Measurements from ENCODE around the gene CAPN5. TPM values are rescaled to one million over a fixed set of nuclear protein-coding genes. Genes with fewer than 3 reads are reported as not detected.
A peak's percentile ranks its signal among the peaks of the same experiment; 100 is the strongest.

CAPN5 gene
- total and polyA plus RNA-seq, 5 experiments from 2014 or later = 6.2 to 13.1 (median 9.5) TPM

GRCh38 chr11:77149716-77150392 lies 83.1 kb downstream of the CAPN5 start:
- Mint-ChIP-seq H3K4me1 (peaks cover 32 to 51% (median 48%) of the 10 kb centered on the region in 4 donors), H3K9me3 (no peaks in the 10 kb centered on the region), H3K27me3 (peaks cover 0 to 5% (median 0%) of the 10 kb centered on the region in 5 donors), H3K36me3 (no peaks in the 10 kb centered on the region), H3K4me3 (peak overlapping the region in 1 of 10 donors; percentile 9), H3K27ac (peak overlapping the region in 4 of 10 donors; percentile 1 to 62 (median 20))
- DNase-seq (peak in 1 of 10 donors; percentile 55), ATAC-seq (no peak)
- POLR2A ChIA-PET = no interaction called here

DNA sequence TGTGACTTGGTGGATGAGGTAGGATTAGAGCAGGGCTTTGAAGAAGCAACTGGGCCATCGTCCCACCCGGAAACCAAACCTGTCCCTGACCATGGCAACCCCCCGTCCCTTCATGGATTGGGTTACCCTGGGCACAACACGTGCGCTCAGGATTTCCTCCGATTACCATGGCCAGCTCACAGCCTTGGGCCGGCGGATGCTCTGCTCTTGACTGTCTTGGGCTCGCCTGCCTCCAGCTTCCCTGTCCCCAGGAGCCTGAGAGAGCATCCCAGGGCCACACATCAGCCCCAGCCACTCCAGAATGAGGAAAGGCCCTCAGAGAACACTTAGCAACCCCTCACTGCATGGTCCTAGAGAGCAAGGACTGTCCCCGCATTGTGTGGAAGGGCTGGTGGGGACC lies 84.1 kb downstream of the CAPN5 start:
- POLR2A ChIA-PET = no interaction called here
- H3K4me1 Mint-ChIP-seq = peaks cover 34 to 55% (median 51%) of the 10 kb centered on the region in 4 donors

DNA sequence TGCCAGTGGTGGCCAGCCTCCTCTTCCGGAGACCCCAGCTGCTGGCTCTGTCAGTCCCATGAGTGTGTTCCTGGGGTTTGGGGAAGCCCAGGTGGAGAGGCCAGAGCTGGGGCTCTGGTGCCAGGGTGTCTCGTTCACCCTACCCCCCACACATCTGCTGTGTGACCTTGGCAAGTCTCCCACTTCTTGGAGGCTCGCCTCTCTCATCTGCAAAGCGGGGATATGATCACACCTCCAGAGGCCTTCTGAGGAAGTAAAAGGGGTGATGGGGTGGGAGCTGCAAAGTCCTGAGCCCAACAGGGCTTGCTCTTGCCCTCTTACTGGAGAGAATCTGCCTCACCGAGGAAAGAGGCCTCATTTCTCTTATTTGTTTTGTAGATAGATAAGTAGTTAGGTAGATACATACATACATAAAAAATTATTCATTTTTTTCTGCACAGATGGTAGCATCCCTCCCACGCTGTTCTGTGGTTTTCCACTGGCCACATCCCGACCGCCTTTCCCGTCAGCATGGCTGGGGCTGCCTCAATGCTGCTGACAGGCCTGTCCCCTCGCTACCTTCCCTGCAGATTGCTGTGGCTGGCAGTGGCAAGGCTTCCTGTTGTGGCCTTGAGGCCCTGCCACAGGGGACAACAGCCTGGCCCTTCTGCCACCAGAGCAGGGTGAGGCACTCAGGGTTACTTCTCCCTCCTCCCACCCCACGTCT lies 85.2 kb downstream of the CAPN5 start:
- ATAC-seq (peak; percentile 38 to 75), DNase-seq (peak in 8 of 10 donors; percentile 11 to 75 (median 56))
- Mint-ChIP-seq H3K36me3 (no peaks in the 10 kb centered on the region), H3K9me3 (no peaks in the 10 kb centered on the region), H3K4me1 (peaks cover 30 to 55% (median 50%) of the 10 kb centered on the region in 4 donors), H3K4me3 (peak overlapping the region; percentile 18 to 77 (median 60)), H3K27me3 (peaks cover 0 to 5% (median 0%) of the 10 kb centered on the region in 5 donors), H3K27ac (peak overlapping the region in 9 of 10 donors; percentile 45 to 87 (median 76))
- POLR2A ChIA-PET = no interaction called here

More for the DNA sequence above, 84.1 kb downstream of the CAPN5 start:
- DNase-seq = no peak
- peaks cover 0 to 5% (median 0%) of the 10 kb centered on the region in 5 donors for H3K27me3 Mint-ChIP-seq
- no peaks in the 10 kb centered on the region for H3K9me3 Mint-ChIP-seq
- H3K27ac Mint-ChIP-seq = peak overlapping the region in 3 of 10 donors; percentile 56 to 85 (median 81)
- ATAC-seq = no peak
- no peaks in the 10 kb centered on the region for H3K36me3 Mint-ChIP-seq
- H3K4me3 Mint-ChIP-seq = peak overlapping the region in 2 of 10 donors; percentile 1 to 44

- peaks cover 0 to 5% (median 0%) of the 10 kb centered on the region in 5 donors for H3K27me3 Mint-ChIP-seq
- DNase-seq = no peak
- H3K4me3 Mint-ChIP-seq = peak overlapping the region in 7 of 10 donors; percentile 18 to 77 (median 63)
- H3K27ac Mint-ChIP-seq = peak overlapping the region in 9 of 10 donors; percentile 39 to 85 (median 63)
- H3K36me3 Mint-ChIP-seq = no peaks in the 10 kb centered on the region
- POLR2A ChIA-PET = no interaction called here
- ATAC-seq = no peak
- no peaks in the 10 kb centered on the region for H3K9me3 Mint-ChIP-seq
- peaks cover 25 to 48% (median 42%) of the 10 kb centered on the region in 4 donors for H3K4me1 Mint-ChIP-seq
Observed at GRCh38 chr11:77152846-77153245, 86.1 kb downstream of the CAPN5 start.

- H3K27me3 Mint-ChIP-seq = peaks cover 0 to 5% (median 0%) of the 10 kb centered on the region in 5 donors
- peak overlapping the region in 8 of 10 donors; percentile 7 to 72 (median 34) for H3K4me3 Mint-ChIP-seq
- peaks cover 21 to 42% (median 36%) of the 10 kb centered on the region in 4 donors for H3K4me1 Mint-ChIP-seq
- no peaks in the 10 kb centered on the region for H3K36me3 Mint-ChIP-seq
- POLR2A ChIA-PET = no interaction called here
- DNase-seq = no peak
- H3K27ac Mint-ChIP-seq = peak overlapping the region in 4 of 10 donors; percentile 39 to 85 (median 74)
- H3K9me3 Mint-ChIP-seq = no peaks in the 10 kb centered on the region
- ATAC-seq = no peak
Observed at GRCh38 chr11:77153276-77154185, 86.8 kb downstream of the CAPN5 start.

DNA sequence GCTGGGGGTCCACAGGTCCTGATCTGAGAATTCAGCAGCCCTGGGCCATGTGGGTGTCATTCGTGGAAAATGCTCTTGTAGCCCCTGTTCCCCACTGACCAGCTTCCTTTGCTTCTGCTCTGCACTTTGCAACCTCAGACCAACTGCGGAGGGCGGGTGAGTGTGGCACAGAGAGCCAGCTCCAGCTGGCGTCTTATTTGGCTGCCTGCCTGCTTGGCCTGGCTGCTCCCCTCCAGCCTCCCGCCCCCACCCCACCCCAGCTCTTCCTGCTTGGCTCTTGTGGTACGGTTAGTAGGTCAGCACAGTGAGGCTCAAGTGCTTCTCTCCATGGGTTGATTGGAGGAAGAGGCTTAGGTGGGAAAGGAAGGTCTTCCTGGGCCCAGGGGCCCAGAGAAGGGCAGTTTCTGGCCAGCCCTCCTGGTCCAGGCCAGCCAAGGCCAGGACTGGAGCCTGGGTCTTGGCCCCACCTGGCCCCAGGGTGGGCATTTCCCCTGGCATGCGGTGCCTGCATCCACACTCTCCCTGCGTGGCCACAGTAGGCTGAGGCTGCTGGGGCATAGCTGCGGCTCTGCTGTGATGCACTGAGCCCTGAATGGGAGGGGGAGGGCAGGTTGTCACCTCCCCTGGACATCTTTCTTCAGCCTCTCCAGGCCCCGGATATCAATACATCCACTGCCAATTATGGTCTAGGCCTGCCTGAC lies 87.8 kb downstream of the CAPN5 start:
- no peak for DNase-seq
- Mint-ChIP-seq H3K4me3 (peak overlapping the region in 1 of 10 donors; percentile 39), H3K36me3 (no peaks in the 10 kb centered on the region), H3K4me1 (peaks cover 25 to 36% (median 33%) of the 10 kb centered on the region in 4 donors), H3K9me3 (no peaks in the 10 kb centered on the region), H3K27ac (peak overlapping the region in 2 of 10 donors; percentile 35 to 53), H3K27me3 (peaks cover 0 to 5% (median 0%) of the 10 kb centered on the region in 5 donors)
- no peak for ATAC-seq
- POLR2A ChIA-PET = no interaction called here

DNA sequence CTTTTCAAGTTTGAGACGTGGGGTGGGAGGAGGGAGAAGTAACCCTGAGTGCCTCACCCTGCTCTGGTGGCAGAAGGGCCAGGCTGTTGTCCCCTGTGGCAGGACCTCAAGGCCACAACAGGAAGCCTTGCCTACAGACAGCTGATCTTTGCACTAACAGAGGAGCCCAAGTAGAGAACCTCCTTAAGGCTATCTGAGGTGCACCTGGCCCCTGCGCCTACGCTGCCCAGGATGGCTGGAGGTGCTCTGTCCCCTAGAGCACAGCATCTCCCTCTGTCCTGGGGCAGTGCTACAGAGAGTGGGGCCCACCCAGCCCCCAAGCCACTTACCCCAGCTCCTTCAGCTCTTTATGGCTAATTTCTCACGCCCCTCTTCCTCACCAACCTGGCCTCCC lies 88.3 kb downstream of the CAPN5 start:
- Mint-ChIP-seq H3K27me3 (peaks cover 0 to 5% (median 0%) of the 10 kb centered on the region in 5 donors), H3K9me3 (no peaks in the 10 kb centered on the region), H3K36me3 (no peaks in the 10 kb centered on the region), H3K27ac (peak overlapping the region in 1 of 10 donors; percentile 21), H3K4me3 (no peak overlapping the region), H3K4me1 (peaks cover 25 to 36% (median 33%) of the 10 kb centered on the region in 4 donors)
- POLR2A ChIA-PET = no interaction called here
- DNase-seq (no peak), ATAC-seq (no peak)

- Mint-ChIP-seq H3K4me3 (no peak overlapping the region), H3K4me1 (peaks cover 25 to 36% (median 31%) of the 10 kb centered on the region in 4 donors), H3K36me3 (no peaks in the 10 kb centered on the region), H3K27ac (peak overlapping the region in 3 of 10 donors; percentile 21 to 43 (median 26)), H3K27me3 (peaks cover 0 to 5% (median 0%) of the 10 kb centered on the region in 5 donors), H3K9me3 (no peaks in the 10 kb centered on the region)
- DNase-seq = no peak
- no peak for ATAC-seq
- POLR2A ChIA-PET = no interaction called here
Observed at GRCh38 chr11:77155556-77156130, 88.9 kb downstream of the CAPN5 start.

DNA sequence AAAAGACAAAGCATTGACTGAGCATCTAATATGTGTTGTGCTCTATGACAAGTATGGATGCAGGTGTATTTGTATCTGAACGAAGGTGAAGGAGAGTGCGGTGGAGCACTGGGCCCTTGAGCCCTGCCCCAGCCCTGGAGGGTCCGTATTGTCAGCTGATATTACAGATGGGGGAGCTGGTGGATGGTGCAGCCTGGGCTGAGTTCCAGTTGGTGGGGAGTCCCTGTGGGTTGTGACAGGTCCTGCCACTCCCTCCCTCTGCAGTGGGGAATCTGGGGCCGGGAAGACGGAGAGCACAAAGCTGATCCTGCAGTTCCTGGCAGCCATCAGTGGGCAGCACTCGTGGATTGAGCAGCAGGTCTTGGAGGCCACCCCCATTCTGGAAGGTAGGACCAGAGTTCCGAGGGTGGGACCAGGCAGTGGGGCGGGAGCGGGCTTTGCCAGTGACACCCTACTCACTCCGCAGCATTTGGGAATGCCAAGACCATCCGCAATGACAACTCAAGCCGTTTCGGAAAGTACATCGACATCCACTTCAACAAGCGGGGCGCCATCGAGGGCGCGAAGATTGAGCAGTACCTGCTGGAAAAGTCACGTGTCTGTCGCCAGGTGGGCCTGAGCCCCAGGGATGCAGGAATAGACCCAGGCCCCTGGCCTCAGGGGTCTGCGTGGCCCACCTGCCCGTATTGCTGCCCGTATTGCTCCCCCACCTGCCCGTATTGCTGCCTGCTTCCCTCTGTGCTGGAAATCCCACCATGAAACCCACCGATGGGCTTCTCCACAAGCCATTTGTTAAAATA lies 89.8 kb downstream of the CAPN5 start:
- DNase-seq (no peak), ATAC-seq (no peak)
- Mint-ChIP-seq H3K27me3 (peaks cover 0 to 5% (median 0%) of the 10 kb centered on the region in 5 donors), H3K36me3 (no peaks in the 10 kb centered on the region), H3K4me3 (no peak overlapping the region), H3K4me1 (peaks cover 22 to 32% (median 27%) of the 10 kb centered on the region in 4 donors), H3K27ac (peak overlapping the region in 1 of 10 donors; percentile 53), H3K9me3 (no peaks in the 10 kb centered on the region)
- POLR2A ChIA-PET = no interaction called here

GRCh38 chr11:77158041-77158695 lies 91.4 kb downstream of the CAPN5 start:
- ATAC-seq (no peak), DNase-seq (no peak)
- H3K4me1 Mint-ChIP-seq = peaks cover 9 to 16% (median 11%) of the 10 kb centered on the region in 4 donors
- POLR2A ChIA-PET = no interaction called here
- peaks cover 0 to 1% (median 0%) of the 10 kb centered on the region in 5 donors for H3K27me3 Mint-ChIP-seq
- peak overlapping the region in 1 of 10 donors; percentile 81 for H3K27ac Mint-ChIP-seq
- no peak overlapping the region for H3K4me3 Mint-ChIP-seq
- no peaks in the 10 kb centered on the region for H3K9me3 Mint-ChIP-seq
- no peaks in the 10 kb centered on the region for H3K36me3 Mint-ChIP-seq

All from naive thymus-derived CD8-positive, alpha-beta T cell (primary cell).